Neural cell (in vitro differentiated cells): ENCODE measurements around the gene SRGAP3.

Experiments
- CTCF ChIP-seq: fragments of 450-650 bp; IDR thresholded peaks from 2 replicates; pipeline ENCODE4 v1.5.1; 2014; ENCODE audit warnings: antibody characterized with exemption, mild to moderate bottlenecking, moderate library complexity; ENCODE audit not compliant: poor library complexity, severe bottlenecking
- EP300 ChIP-seq: fragments of 450-650 bp; conservative IDR thresholded peaks from 2 replicates; pipeline ENCODE4 v1.6.1; 2014; ENCODE audit warnings: antibody characterized with exemption, mild to moderate bottlenecking, moderate library complexity; ENCODE audit not compliant: poor library complexity, severe bottlenecking
- EZH2 ChIP-seq: fragments of 200-600, 300-800 bp; shearing (Covaris generic), sonication (generic); IDR thresholded peaks from 2 replicates; pipeline ENCODE4 v1.6.1; 2014; ENCODE audit warnings: antibody characterized with exemption, low read length, borderline replicate concordance, mild to moderate bottlenecking; ENCODE audit not compliant: insufficient read depth, poor library complexity, severe bottlenecking
- MXI1 ChIP-seq: fragments of 450-650 bp; conservative IDR thresholded peaks from 2 replicates; pipeline ENCODE4 v1.6.1; 2014; ENCODE audit warnings: antibody characterized with exemption, mild to moderate bottlenecking; ENCODE audit not compliant: poor library complexity, severe bottlenecking
- POLR2AphosphoS5 ChIP-seq: IDR thresholded peaks from 2 replicates; pipeline ENCODE4 v1.6.1; 2012
- RAD21 ChIP-seq: fragments of 450-650 bp; conservative IDR thresholded peaks from 2 replicates; pipeline ENCODE4 v1.6.1; 2014; ENCODE audit warnings: antibody characterized with exemption, mild to moderate bottlenecking, moderate library complexity
- REST ChIP-seq: IDR thresholded peaks from 2 replicates; pipeline ENCODE4 v1.6.1; 2012; ENCODE audit warnings: borderline replicate concordance
- SMC3 ChIP-seq: fragments of 450-650 bp; conservative IDR thresholded peaks from 2 replicates; pipeline ENCODE4 v1.6.1; 2014; ENCODE audit warnings: antibody characterized with exemption, mild to moderate bottlenecking, moderate library complexity; ENCODE audit not compliant: poor library complexity

GRCh38 chr3:9205345-9206143, 43.9 kb downstream of the SRGAP3 start:
- TF ChIP-seq EZH2 (no peak), SMC3 (no peak), REST (no peak), CTCF (no peak), POLR2AphosphoS5 (no peak), RAD21 (no peak), EP300 (no peak), MXI1 (no peak)
